Neural cell (in vitro differentiated cells): ENCODE measurements around the gene MYH6.

Experiments used
- CTCF ChIP-seq: fragments of 450-650 bp; IDR thresholded peaks from 2 replicates; pipeline ENCODE4 v1.5.1; 2014; ENCODE audit warnings: antibody characterized with exemption, mild to moderate bottlenecking, moderate library complexity; ENCODE audit not compliant: poor library complexity, severe bottlenecking
- EP300 ChIP-seq: fragments of 450-650 bp; conservative IDR thresholded peaks from 2 replicates; pipeline ENCODE4 v1.6.1; 2014; ENCODE audit warnings: antibody characterized with exemption, mild to moderate bottlenecking, moderate library complexity; ENCODE audit not compliant: poor library complexity, severe bottlenecking
- EZH2 ChIP-seq: fragments of 200-600, 300-800 bp; shearing (Covaris generic), sonication (generic); IDR thresholded peaks from 2 replicates; pipeline ENCODE4 v1.6.1; 2014; ENCODE audit warnings: antibody characterized with exemption, low read length, borderline replicate concordance, mild to moderate bottlenecking; ENCODE audit not compliant: insufficient read depth, poor library complexity, severe bottlenecking

DNA sequence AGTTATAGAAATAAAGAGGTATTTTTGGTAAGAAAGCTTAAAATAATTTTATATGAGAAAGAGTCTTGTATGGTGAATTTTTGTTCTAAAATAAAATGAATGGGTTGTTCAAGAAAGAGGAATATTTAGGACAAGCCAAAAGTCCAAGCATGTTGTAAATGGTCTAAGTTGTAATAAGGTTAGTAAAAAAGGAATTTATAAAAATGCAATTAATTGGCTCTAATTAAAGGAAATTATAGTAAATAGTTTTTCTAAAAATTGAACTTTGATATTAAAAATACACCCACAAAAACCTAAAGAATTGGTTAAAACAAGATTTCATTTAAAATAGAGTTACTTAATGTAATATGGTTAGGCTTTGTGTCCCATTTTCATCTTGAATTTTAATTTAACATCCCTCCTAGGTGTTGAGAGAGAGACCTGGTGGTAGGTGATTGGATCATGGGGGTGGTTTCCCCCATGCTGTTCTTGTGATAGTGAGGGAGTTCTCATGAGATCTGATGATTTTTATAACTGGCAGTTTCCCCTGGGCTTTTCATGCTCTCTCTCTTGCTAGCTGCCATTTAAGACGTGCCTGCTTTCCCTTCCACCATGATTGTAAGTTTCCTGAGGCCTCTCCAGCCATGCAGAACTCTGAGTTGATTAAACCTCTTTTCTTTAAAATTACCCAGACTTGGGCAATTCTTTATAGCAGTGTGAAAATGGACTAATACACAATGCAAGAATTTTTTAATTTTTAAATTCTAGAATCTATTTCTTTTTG is 68.4 kb downstream of the MYH6 start:
- TF ChIP-seq CTCF (no peak), EP300 (no peak), EZH2 (no peak)
